HEK293 (cell line): ENCODE measurements around the gene PTPRCAP.

Experiments used
- CTCF ChIA-PET: fragments of 350-600 bp; formaldehyde crosslinking; extraction: SDS; loops from one replicate; lab custom pipeline; 2021; ENCODE audit warnings: antibody characterized with exemption; lab: Yijun Ruan, JAX
- POLR2A ChIA-PET: fragments of 300-600 bp; formaldehyde crosslinking; extraction: SDS; loops from one replicate; lab custom pipeline; 2020; ENCODE audit warnings: antibody characterized with exemption, inconsistent platforms; lab: Yijun Ruan, JAX
- H3K27ac ChIP-seq: fragments of 200-500 bp; sonication (Bioruptor generic); 2 replicates; pipeline ENCODE4 v1.5.1; 2014; ENCODE audit warnings: low read depth, low read length, control low read depth, inconsistent platforms; ENCODE audit errors: extremely low read depth
- H3K36me3 ChIP-seq, 2 experiments: fragments of 200-500 bp in 1 of 2; sonication (Bioruptor generic) in 1 of 2; 1 replicate in 1 of 2; 2 replicates in 1 of 2; pipeline ENCODE4 v1.5.1; 2014 to 2017; ENCODE audit warnings: inconsistent platforms in 2 of 2, low read length in 2 of 2; ENCODE audit not compliant: control insufficient read depth in 2 of 2, insufficient read depth in 1 of 2
- H3K4me1 ChIP-seq: fragments of 200-500 bp; sonication (Bioruptor generic); 2 replicates; pipeline ENCODE4 v1.5.1; 2014; ENCODE audit warnings: mild to moderate bottlenecking, low read length, inconsistent platforms; ENCODE audit not compliant: control insufficient read depth, insufficient read depth
- H3K4me3 ChIP-seq: 2 replicates; pipeline ENCODE4 v1.5.1; 2011; ENCODE audit warnings: low read depth, mild to moderate bottlenecking, control low read depth, low read length, moderate library complexity
- H3K9me3 ChIP-seq: fragments of 200-500 bp; sonication (Bioruptor generic); 2 replicates; pipeline ENCODE4 v1.5.1; 2014; ENCODE audit warnings: low read depth, low read length, inconsistent platforms; ENCODE audit not compliant: control insufficient read depth, insufficient read depth
- HOXA7 ChIP-seq: sonication (generic); formaldehyde crosslinking; IDR thresholded peaks from 2 replicates; pipeline ENCODE4 v1.8.1; 2022; ENCODE audit warnings: missing genetic modification reagents, borderline replicate concordance
- ZNF114 ChIP-seq: fragments of 450-650 bp; formaldehyde crosslinking; IDR thresholded peaks from 2 replicates; pipeline ENCODE4 v1.5.0; 2017; ENCODE audit warnings: missing biosample characterization, missing genetic modification characterization

Gene PTPRCAP

DNA sequence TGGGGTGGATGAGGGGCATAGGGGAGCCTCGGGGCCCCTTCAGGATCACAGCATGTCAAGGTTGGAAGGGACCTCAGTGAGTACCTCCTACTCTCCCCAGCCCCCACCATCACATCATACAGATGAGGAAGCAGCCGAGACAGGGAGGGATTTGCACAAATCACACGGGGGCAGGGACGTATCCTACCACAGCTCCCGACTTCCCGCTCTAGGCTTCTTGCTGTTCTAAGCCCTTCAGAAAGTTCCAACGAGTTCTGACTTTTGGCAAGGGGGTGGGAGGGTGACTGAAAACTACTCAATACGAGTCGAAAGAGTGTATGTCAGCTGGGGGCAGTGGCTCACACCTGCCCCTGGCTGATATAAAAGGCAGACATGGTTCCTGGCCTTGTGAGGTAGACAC is 50.4 kb downstream of the PTPRCAP start:
- no peaks in the 10 kb centered on the region for H3K36me3 ChIP-seq
- no peak for TF ChIP-seq ZNF114 (tag by site-specific recombination)
- TF ChIP-seq HOXA7 (CRISPR knock-in tag) = no peak

More for the DNA sequence above, 50.4 kb downstream of the PTPRCAP start:
- no peak overlapping the region for H3K4me3 ChIP-seq
- ChIA-PET POLR2A (interaction anchor here (0.6 to 1.7 kb wide), 4 partner anchors 14 to 78 kb away, joined by 3 to 7 read pairs (median 3); partner anchors contain the start of genes CLCF1 and PPP1CA), CTCF (interaction anchor here (0.6 to 25.6 kb wide), 7 partner anchors 14 to 1098 kb away, joined by 3 to 898 read pairs (median 5); partner anchors contain the start of genes CLCF1, POLD4, PPP1CA and TMEM134)
- H3K4me1 ChIP-seq = no peaks in the 10 kb centered on the region
- no peak overlapping the region for H3K27ac ChIP-seq
- no peaks in the 10 kb centered on the region for H3K9me3 ChIP-seq
